Activated T-helper 1 cell treated with Interleukin-2 at 50 U/mL for 16 hours (primary cell): ENCODE data around the gene ZNF841.
"Not testable (repeated sequence)": the region's sequence is repeated elsewhere in the genome, so short reads cannot be mapped to it uniquely, and the experiment has no call there.

Experiments
- DNase-seq: peaks from one replicate; pipeline ENCODE4 v3.0.0-alpha.2; 2020; ENCODE audit warnings: low read depth

Gene ZNF841

GRCh38 chr19:52066258-52066863, 29.2 kb downstream of the ZNF841 start:
- no peak for DNase-seq

- no peak for DNase-seq
Measured at GRCh38 chr19:52065399-52065798, 30.2 kb downstream of the ZNF841 start.

GRCh38 chr19:52056480-52056879, 39.1 kb downstream of the ZNF841 start:
- not testable (repeated sequence) for DNase-seq

DNA sequence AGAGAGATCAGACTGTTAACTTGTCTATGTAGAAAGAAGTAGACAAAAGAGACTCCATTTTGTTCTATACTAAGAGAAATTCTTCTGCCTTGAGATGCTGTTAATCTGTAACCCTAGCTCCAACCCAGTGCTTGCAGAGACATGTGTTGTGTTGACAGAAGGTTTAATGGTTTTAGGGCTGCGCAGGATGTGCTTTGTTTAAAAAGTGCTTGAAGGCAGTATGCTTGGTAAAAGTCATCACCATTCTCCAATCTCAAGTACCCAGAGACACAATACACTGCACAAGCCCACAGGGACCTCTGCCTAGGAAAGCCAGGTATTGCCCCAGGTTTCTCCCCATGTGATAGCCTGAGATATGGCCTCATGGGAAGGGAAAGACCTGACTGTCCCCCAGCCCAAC, 43.8 kb downstream of the ZNF841 start:
- not testable (repeated sequence) for DNase-seq

GRCh38 chr19:52048555-52049501, 46.7 kb downstream of the ZNF841 start, which contains the start of gene ZNF432:
ZNF432 (minus strand) TSS chr19:52048838; CDS start chr19:52046868, 1,970 bp downstream.
- peak; percentile 67 for DNase-seq

DNA sequence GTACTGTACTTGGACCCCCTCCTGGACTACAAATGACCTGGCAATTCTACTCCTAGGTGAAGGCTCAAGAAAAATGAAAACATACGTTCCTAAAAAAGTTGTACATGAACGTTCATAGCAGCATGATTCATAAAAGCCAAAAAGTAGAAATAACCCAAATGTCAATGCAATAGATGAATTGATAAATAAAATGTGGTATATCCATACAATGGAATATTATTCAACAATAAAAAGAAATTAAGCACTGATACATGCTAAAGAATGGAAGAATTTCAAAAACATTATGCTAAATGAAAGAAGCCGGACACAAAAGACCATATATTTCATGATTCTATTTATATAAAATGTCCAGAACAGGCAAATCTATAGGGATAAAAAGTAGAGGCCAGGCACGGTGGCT, 56.4 kb downstream of the ZNF841 start:
- no peak for DNase-seq

- DNase-seq = no peak
Measured at GRCh38 chr19:52034051-52034728, 61.4 kb downstream of the ZNF841 start.

DNA sequence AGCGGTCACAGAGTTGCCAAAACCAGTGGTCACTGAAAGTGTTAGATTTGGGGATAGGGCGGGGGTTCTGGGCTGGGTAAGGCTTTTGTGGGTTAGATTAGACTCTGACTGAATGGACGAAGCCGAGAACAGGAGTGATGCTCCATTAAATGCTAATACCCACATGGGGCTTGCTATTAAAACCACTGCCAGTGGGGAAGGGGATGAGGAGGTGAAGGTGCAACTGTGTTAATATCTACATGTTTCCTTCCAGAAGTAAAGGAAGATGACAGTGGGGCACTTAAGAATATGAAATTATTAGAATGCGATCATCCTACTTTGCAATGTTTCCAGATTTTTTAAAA, 66.8 kb downstream of the ZNF841 start:
- no peak for DNase-seq

DNA sequence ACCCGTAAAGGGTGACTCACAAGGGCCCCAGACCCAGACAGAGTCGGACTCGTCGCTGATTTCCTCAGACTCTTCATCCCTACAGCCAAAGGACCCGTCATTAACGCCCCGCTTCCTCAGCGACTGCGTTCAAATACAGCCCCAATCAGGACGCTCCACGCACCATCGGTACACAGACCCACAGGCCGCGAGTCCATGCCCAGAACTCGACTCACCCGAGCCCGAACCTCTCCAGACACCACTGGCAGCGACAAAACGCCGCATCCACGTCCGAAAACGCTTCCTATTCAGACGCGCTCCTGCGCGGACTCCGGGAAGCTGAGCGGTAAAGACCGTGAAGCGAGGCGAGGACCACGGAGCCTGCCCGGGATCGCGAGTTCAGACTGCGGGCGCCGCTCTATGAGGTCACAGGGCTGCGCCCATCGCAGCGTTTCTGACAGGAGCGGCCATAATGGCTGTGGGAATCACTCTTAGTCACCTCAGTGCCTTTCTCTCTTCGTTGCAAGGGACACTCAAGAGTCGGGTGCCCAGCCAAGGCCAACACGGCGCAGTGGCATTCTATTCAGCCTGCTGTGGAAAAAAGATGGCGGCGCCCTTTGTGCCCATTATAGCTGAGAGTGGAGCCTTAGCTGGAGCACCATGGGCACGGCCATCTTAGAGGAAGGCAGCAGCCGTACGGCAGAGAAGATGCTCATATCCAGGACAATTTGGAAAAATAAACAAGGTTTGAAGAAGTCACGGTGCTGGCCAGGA, 67.4 kb downstream of the ZNF841 start, which contains the start of gene ZNF614:
TSS of gene ZNF614 (minus strand) at position 353 of the 753 bp plus-strand sequence. CDS start 2,634 bp downstream, outside the sequence.
- peak; percentile 71 for DNase-seq

GRCh38 chr19:52026255-52026990, 69.1 kb downstream of the ZNF841 start:
- DNase-seq = not testable (repeated sequence)

DNA sequence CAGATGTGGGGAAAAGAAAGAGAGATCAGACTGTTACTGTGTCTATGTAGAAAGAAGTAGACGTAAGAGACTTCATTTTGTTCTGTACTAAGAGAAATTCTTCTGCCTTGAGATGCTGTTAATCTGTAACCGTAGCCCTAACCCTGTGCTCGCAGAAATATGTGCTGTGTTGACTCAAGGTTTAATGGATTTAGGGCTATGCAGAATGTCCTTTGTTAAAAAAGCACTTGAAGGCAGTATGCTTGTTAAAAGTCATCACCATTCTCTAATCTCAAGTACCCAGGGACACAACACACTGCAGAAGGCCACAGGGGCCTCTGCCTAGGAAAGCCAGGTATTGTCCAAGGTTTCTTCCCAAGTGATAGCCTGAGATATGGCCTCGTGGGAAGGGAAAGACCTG, 71.1 kb downstream of the ZNF841 start:
- not testable (repeated sequence) for DNase-seq

- DNase-seq = no peak
Measured at GRCh38 chr19:52022193-52022592, 73.4 kb downstream of the ZNF841 start.

- no peak for DNase-seq
Measured at GRCh38 chr19:52020506-52020905, 75.1 kb downstream of the ZNF841 start.
